Fibroblast of lung (primary cell): ENCODE measurements around the gene ENKD1. TPM values are rescaled to one million over a fixed set of nuclear protein-coding genes. Genes with fewer than 3 reads are reported as not detected.

Experiments
- DNase-seq, 2 donors: peaks; one replicate each; pipeline versions ENCODE4 v3.0.0 to v3.0.0-alpha.2; 2010; ENCODE audit warnings: low read depth in 2 of 2
- H2AFZ ChIP-seq: 2 replicates; pipeline ENCODE4 v1.5.1; 2012; ENCODE audit warnings: low read length, control low read depth, inconsistent platforms
- H3K27ac ChIP-seq: 2 replicates; pipeline ENCODE4 v1.5.1; 2011; ENCODE audit warnings: low read length, control low read depth; ENCODE audit not compliant: insufficient read depth
- H3K27me3 ChIP-seq: 2 replicates; pipeline ENCODE4 v1.5.1; 2011; ENCODE audit warnings: mild to moderate bottlenecking, low read length; ENCODE audit not compliant: control insufficient read depth, insufficient read depth
- H3K36me3 ChIP-seq: 2 replicates; pipeline ENCODE4 v1.5.1; 2011; ENCODE audit warnings: low read length; ENCODE audit not compliant: control insufficient read depth, insufficient read depth
- H3K4me1 ChIP-seq: 2 replicates; pipeline ENCODE4 v1.5.1; 2011; ENCODE audit warnings: low read length; ENCODE audit not compliant: control insufficient read depth, insufficient read depth; ENCODE audit errors: extremely low read depth
- H3K4me2 ChIP-seq: 2 replicates; pipeline ENCODE4 v1.5.1; 2011; ENCODE audit warnings: low read length, control low read depth; ENCODE audit not compliant: insufficient read depth; ENCODE audit errors: extremely low read depth
- H3K4me3 ChIP-seq, 4 experiments: fragments of 200-600 bp in 1 of 4; sonication (generic) in 1 of 4; replicated peaks in 1 of 4; 2 replicates each; pipeline ENCODE4 v1.5.1; 2011 to 2016; ENCODE audit warnings: low read length in 4 of 4, low read depth in 3 of 4, mild to moderate bottlenecking in 3 of 4, control low read depth in 2 of 4, inconsistent platforms in 1 of 4, mixed read lengths in 1 of 4; ENCODE audit not compliant: insufficient read depth in 1 of 4; ENCODE audit errors: control extremely low read depth in 1 of 4
- H3K79me2 ChIP-seq: 2 replicates; pipeline ENCODE4 v1.5.1; 2012; ENCODE audit warnings: mild to moderate bottlenecking, low read length, inconsistent platforms; ENCODE audit not compliant: control insufficient read depth, insufficient read depth
- H3K9ac ChIP-seq: 2 replicates; pipeline ENCODE4 v1.5.1; 2011; ENCODE audit warnings: mild to moderate bottlenecking, low read length, control low read depth; ENCODE audit not compliant: insufficient read depth
- H3K9me3 ChIP-seq: 2 replicates; pipeline ENCODE4 v1.5.1; 2012; ENCODE audit warnings: low read depth, low read length; ENCODE audit not compliant: control insufficient read depth, insufficient read depth
- H4K20me1 ChIP-seq: 2 replicates; pipeline ENCODE4 v1.5.1; 2011; ENCODE audit warnings: low read length; ENCODE audit not compliant: control insufficient read depth, insufficient read depth; ENCODE audit errors: extremely low read depth
- EZH2 ChIP-seq: IDR thresholded peaks from 2 replicates; pipeline ENCODE4 v1.5.1; 2012; ENCODE audit warnings: low read length, control low read depth, mild to moderate bottlenecking; ENCODE audit errors: missing control alignments
- polyA plus RNA-seq, 2 donors: library from polyadenylated mRNA; depleted of rRNA in 1 of 2; stranded (reverse) in 1 of 2; unstranded in 1 of 2; fragments of >200 nt; gene quantifications; 2 replicates each; pipeline ENCODE4 v1.2.1, GENCODE V29; 2011 to 2012; ENCODE audit warnings: missing spikeins in 1 of 2
- total RNA-seq: library from RNA; depleted of rRNA; stranded (reverse); fragments of >200 nt; gene quantifications from 2 replicates; pipeline ENCODE4 v1.2.1, GENCODE V29; 2014
- TF ChIP-seq, protein P1 (sequence below), 2 donors: IDR thresholded peaks in 1 of 2; conservative IDR thresholded peaks in 1 of 2; 1 replicate in 1 of 2; 2 replicates in 1 of 2; pipeline ENCODE4 v1.5.1; 2011 to 2012; ENCODE audit warnings: low read length in 2 of 2, control low read depth in 1 of 2, inconsistent platforms in 1 of 2, low read depth in 1 of 2, mild to moderate bottlenecking in 1 of 2

The ENKD1 gene
- total and polyA plus RNA-seq, 2 donors (not counting 1 experiment from before 2014, with no cell fraction given): 3.2 to 17.8 TPM

DNA sequence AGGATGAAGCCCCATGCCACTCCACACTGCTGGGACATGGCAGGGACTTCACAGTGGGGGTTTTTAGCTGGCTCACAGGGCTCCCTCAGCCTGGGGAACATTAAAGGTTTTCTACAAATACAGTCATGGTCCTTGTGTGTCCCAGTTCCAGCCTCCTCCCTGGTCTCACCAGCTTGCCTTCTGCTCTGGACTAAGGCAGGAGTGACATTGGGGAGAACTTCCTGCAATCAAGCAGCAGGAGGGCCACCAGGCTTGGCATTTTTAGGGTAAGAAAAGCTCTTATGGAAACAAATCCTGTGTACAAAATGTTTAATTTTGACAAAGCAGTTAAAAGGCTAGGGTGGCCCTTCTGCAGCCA, 3.9 kb downstream of the ENKD1 start:
- no peak for TF ChIP-seq EZH2
- TF ChIP-seq, protein P1, sequence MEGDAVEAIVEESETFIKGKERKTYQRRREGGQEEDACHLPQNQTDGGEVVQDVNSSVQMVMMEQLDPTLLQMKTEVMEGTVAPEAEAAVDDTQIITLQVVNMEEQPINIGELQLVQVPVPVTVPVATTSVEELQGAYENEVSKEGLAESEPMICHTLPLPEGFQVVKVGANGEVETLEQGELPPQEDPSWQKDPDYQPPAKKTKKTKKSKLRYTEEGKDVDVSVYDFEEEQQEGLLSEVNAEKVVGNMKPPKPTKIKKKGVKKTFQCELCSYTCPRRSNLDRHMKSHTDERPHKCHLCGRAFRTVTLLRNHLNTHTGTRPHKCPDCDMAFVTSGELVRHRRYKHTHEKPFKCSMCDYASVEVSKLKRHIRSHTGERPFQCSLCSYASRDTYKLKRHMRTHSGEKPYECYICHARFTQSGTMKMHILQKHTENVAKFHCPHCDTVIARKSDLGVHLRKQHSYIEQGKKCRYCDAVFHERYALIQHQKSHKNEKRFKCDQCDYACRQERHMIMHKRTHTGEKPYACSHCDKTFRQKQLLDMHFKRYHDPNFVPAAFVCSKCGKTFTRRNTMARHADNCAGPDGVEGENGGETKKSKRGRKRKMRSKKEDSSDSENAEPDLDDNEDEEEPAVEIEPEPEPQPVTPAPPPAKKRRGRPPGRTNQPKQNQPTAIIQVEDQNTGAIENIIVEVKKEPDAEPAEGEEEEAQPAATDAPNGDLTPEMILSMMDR (conservative IDR thresholded peaks at IDR 0.05 in 1 of 2, IDR thresholded peaks at IDR 0.05 in 1 of 2; ENCODE audit: low read depth in 1 of 2, low read length in 2 of 2): no peak
- no peaks in the 10 kb centered on the region for H3K79me2 ChIP-seq

DNA sequence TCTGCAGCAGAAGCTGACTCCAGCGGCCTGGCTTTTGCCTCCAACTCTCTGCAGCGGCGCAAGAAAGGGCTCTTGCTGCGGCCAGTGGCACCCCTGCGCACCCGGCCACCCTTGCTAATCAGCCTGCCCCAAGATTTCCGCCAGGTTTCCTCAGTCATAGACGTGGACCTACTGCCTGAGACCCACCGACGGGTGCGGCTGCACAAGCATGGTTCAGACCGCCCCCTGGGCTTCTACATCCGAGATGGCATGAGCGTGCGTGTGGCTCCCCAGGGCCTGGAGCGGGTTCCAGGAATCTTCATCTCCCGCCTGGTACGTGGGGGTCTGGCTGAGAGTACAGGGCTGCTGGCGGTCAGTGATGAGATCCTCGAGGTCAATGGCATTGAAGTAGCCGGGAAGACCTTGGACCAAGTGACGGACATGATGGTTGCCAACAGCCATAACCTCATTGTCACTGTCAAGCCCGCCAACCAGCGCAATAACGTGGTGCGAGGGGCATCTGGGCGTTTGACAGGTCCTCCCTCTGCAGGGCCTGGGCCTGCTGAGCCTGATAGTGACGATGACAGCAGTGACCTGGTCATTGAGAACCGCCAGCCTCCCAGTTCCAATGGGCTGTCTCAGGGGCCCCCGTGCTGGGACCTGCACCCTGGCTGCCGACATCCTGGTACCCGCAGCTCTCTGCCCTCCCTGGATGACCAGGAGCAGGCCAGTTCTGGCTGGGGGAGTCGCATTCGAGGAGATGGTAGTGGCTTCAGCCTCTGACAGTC, 4.5 kb downstream of the ENKD1 start:
- Histone ChIP-seq H3K4me2 (no peak overlapping the region), H3K36me3 (peaks cover 6% of the 10 kb centered on the region), H3K9me3 (no peaks in the 10 kb centered on the region), H3K27ac (no peak overlapping the region), H4K20me1 (no peaks in the 10 kb centered on the region), H3K9ac (no peak overlapping the region), H3K4me3 (no peak overlapping the region), H2AFZ (no peak overlapping the region), H3K27me3 (no peaks in the 10 kb centered on the region), H3K4me1 (peaks cover 13% of the 10 kb centered on the region), H3K79me2 (no peaks in the 10 kb centered on the region)
- no peak for DNase-seq
- no peak for TF ChIP-seq EZH2
- TF ChIP-seq, protein P1 (conservative IDR thresholded peaks at IDR 0.05 in 1 of 2, IDR thresholded peaks at IDR 0.05 in 1 of 2; ENCODE audit: low read depth in 1 of 2, low read length in 2 of 2): no peak

More for the DNA sequence above, 3.9 kb downstream of the ENKD1 start:
- H3K4me1 ChIP-seq: peaks cover 18% of the 10 kb centered on the region
- H3K36me3 ChIP-seq: peaks cover 6% of the 10 kb centered on the region
- no peaks in the 10 kb centered on the region for H4K20me1 ChIP-seq
- H3K27me3 ChIP-seq: no peaks in the 10 kb centered on the region
- H3K27ac ChIP-seq: no peak overlapping the region
- no peak overlapping the region for H3K4me2 ChIP-seq
- no peak overlapping the region for H3K4me3 ChIP-seq
- no peak for DNase-seq
- H2AFZ ChIP-seq: no peak overlapping the region
- H3K9me3 ChIP-seq: no peaks in the 10 kb centered on the region
- H3K9ac ChIP-seq: no peak overlapping the region

- Histone ChIP-seq H3K4me3 (peak overlapping the region; percentile 36 to 92 (median 40)), H2AFZ (peak overlapping the region; percentile 43), H3K36me3 (peaks cover 6% of the 10 kb centered on the region), H3K27ac (no peak overlapping the region), H3K9me3 (no peaks in the 10 kb centered on the region), H3K4me1 (peaks cover 10% of the 10 kb centered on the region), H3K79me2 (no peaks in the 10 kb centered on the region), H3K27me3 (no peaks in the 10 kb centered on the region), H4K20me1 (no peaks in the 10 kb centered on the region), H3K4me2 (peak overlapping the region; percentile 79), H3K9ac (no peak overlapping the region)
- DNase-seq: peak; percentile 34 to 56
- no peak for TF ChIP-seq EZH2
- TF ChIP-seq, protein P1 (conservative IDR thresholded peaks at IDR 0.05 in 1 of 2, IDR thresholded peaks at IDR 0.05 in 1 of 2; ENCODE audit: low read depth in 1 of 2, low read length in 2 of 2): no peak
Observed at GRCh38 chr16:67661101-67661761, 5.3 kb downstream of the ENKD1 start.
